H9 (cell line): Measurements from ENCODE around the gene IGFBP5. TPM values are rescaled to one million over a fixed set of nuclear protein-coding genes. Genes with fewer than 3 reads are reported as not detected.
A peak's percentile ranks its signal among the peaks of the same experiment; 100 is the strongest.

Experiments
- DNase-seq: peaks from one replicate; pipeline ENCODE4 v3.0.0-alpha.2; 2017
- H2AFZ ChIP-seq: one replicate; pipeline ENCODE4 v1.6.1; 2013; ENCODE audit warnings: mild to moderate bottlenecking, low read length, control low read depth, moderate library complexity
- H2AK5ac ChIP-seq: 2 replicates; pipeline ENCODE4 v1.6.1; 2013; ENCODE audit warnings: low read length, control low read depth, mixed read lengths; ENCODE audit not compliant: insufficient read length
- H2BK120ac ChIP-seq: one replicate; pipeline ENCODE4 v1.6.1; 2013; ENCODE audit warnings: low read depth, mild to moderate bottlenecking, low read length, control low read depth, inconsistent platforms; ENCODE audit not compliant: poor library complexity, severe bottlenecking
- H2BK12ac ChIP-seq: 2 replicates; pipeline ENCODE4 v1.6.1; 2013; ENCODE audit warnings: low read length, control low read depth, mixed read lengths, low read depth; ENCODE audit not compliant: insufficient read length
- H2BK15ac ChIP-seq: 2 replicates; pipeline ENCODE4 v1.6.1; 2013; ENCODE audit warnings: low read depth, low read length, control low read depth
- H2BK20ac ChIP-seq: one replicate; pipeline ENCODE4 v1.6.1; 2013; ENCODE audit warnings: low read depth, mild to moderate bottlenecking, low read length, control low read depth, inconsistent platforms; ENCODE audit not compliant: poor library complexity, severe bottlenecking
- H2BK5ac ChIP-seq: 2 replicates; pipeline ENCODE4 v1.6.1; 2013; ENCODE audit warnings: low read length, control low read depth, mixed read lengths; ENCODE audit not compliant: insufficient read length
- H3K14ac ChIP-seq: 2 replicates; pipeline ENCODE4 v1.6.1; 2013; ENCODE audit warnings: low read length, control low read depth; ENCODE audit not compliant: insufficient read depth
- H3K18ac ChIP-seq: 2 replicates; pipeline ENCODE4 v1.6.1; 2013; ENCODE audit warnings: low read depth, mild to moderate bottlenecking, mixed read lengths, low read length, control low read depth; ENCODE audit not compliant: insufficient read length
- H3K23ac ChIP-seq: 2 replicates; pipeline ENCODE4 v1.6.1; 2013; ENCODE audit warnings: low read length, control low read depth, mixed read lengths, low read depth; ENCODE audit not compliant: insufficient read length
- H3K23me2 ChIP-seq: 2 replicates; pipeline ENCODE4 v1.6.1; 2013; ENCODE audit warnings: low read depth, mild to moderate bottlenecking, mixed read lengths, low read length, control low read depth; ENCODE audit not compliant: insufficient read length, poor library complexity, severe bottlenecking
- H3K27ac ChIP-seq: 2 replicates; pipeline ENCODE4 v1.5.1; 2013; ENCODE audit warnings: low read length, control low read depth, mixed read lengths, low read depth; ENCODE audit not compliant: insufficient read length
- H3K27me3 ChIP-seq: 2 replicates; pipeline ENCODE4 v1.6.1; 2013; ENCODE audit warnings: low read length, control low read depth, inconsistent platforms; ENCODE audit not compliant: insufficient read depth
- H3K4ac ChIP-seq: 2 replicates; pipeline ENCODE4 v1.6.1; 2013; ENCODE audit warnings: low read depth, mild to moderate bottlenecking, control low read depth, inconsistent platforms, low read length, moderate library complexity
- H3K4me1 ChIP-seq: 2 replicates; pipeline ENCODE4 v1.6.1; 2013; ENCODE audit warnings: low read length, control low read depth, inconsistent platforms; ENCODE audit not compliant: insufficient read depth
- H3K4me2 ChIP-seq: 2 replicates; pipeline ENCODE4 v1.6.1; 2013; ENCODE audit warnings: low read length, control low read depth, mixed read lengths; ENCODE audit not compliant: insufficient read length, insufficient read depth
- H3K56ac ChIP-seq: 2 replicates; pipeline ENCODE4 v1.6.1; 2013; ENCODE audit warnings: low read depth, mild to moderate bottlenecking, mixed read lengths, low read length, control low read depth; ENCODE audit not compliant: insufficient read length
- H3K79me1 ChIP-seq: 2 replicates; pipeline ENCODE4 v1.6.1; 2013; ENCODE audit warnings: low read depth, mild to moderate bottlenecking, moderate library complexity, low read length, control low read depth, inconsistent platforms; ENCODE audit not compliant: insufficient read depth, poor library complexity, severe bottlenecking
- H3K79me2 ChIP-seq: 2 replicates; pipeline ENCODE4 v1.6.1; 2013; ENCODE audit warnings: low read length, control low read depth, inconsistent platforms; ENCODE audit not compliant: insufficient read depth
- H3K9ac ChIP-seq: 2 replicates; pipeline ENCODE4 v1.6.1; 2013; ENCODE audit warnings: low read length, control low read depth, mixed read lengths; ENCODE audit not compliant: insufficient read length; ENCODE audit errors: extremely low read depth
- H3K9me3 ChIP-seq: one replicate; pipeline ENCODE4 v1.6.1; 2013; ENCODE audit warnings: low read depth, low read length, inconsistent platforms; ENCODE audit not compliant: control insufficient read depth
- H3T11ph ChIP-seq: one replicate; pipeline ENCODE4 v1.6.1; 2013; ENCODE audit warnings: mild to moderate bottlenecking, low read length, control low read depth, inconsistent platforms
- H4K20me1 ChIP-seq: one replicate; pipeline ENCODE4 v1.6.1; 2013; ENCODE audit not compliant: control insufficient read depth, insufficient read length, insufficient read depth
- H4K5ac ChIP-seq: 2 replicates; pipeline ENCODE4 v1.6.1; 2013; ENCODE audit warnings: low read depth, mild to moderate bottlenecking, mixed read lengths, low read length, control low read depth; ENCODE audit not compliant: insufficient read length
- H4K8ac ChIP-seq: replicated peaks from 2 replicates; pipeline ENCODE4 v1.6.1; 2013; ENCODE audit warnings: low read length, control low read depth, mixed read lengths, low read depth; ENCODE audit not compliant: insufficient read length
- H4K91ac ChIP-seq: 2 replicates; pipeline ENCODE4 v1.6.1; 2013; ENCODE audit warnings: low read depth, mild to moderate bottlenecking, moderate library complexity, mixed read lengths, low read length, control low read depth; ENCODE audit not compliant: insufficient read length
- H3K27ac Mint-ChIP-seq, 3 experiments: 2 replicates in 2 of 3; 3 replicates in 1 of 3; pipeline ENCODE4 v1.8.0; 2020 to 2021; ENCODE audit warnings: mixed read lengths in 3 of 3, mild to moderate bottlenecking in 1 of 3, moderate library complexity in 1 of 3
- H3K27me3 Mint-ChIP-seq: 2 replicates; pipeline ENCODE4 v1.8.0; 2021; ENCODE audit warnings: low read depth, mild to moderate bottlenecking, moderate library complexity, mixed read lengths
- H3K36me3 Mint-ChIP-seq, 3 experiments: 2 replicates in 2 of 3; 3 replicates in 1 of 3; pipeline ENCODE4 v1.8.0; 2020 to 2021; ENCODE audit warnings: low read depth in 3 of 3, mixed read lengths in 3 of 3; ENCODE audit not compliant: insufficient read depth in 1 of 3
- H3K4me1 Mint-ChIP-seq, 2 experiments: 2 replicates each; pipeline ENCODE4 v1.8.0; 2020; ENCODE audit warnings: mixed read lengths in 2 of 2
- H3K4me3 Mint-ChIP-seq, 2 experiments: 2 replicates in 1 of 2; 3 replicates in 1 of 2; pipeline ENCODE4 v1.8.0; 2020 to 2021; ENCODE audit warnings: mild to moderate bottlenecking in 2 of 2, mixed read lengths in 2 of 2, moderate library complexity in 1 of 2
- H3K9me3 Mint-ChIP-seq, 2 experiments: 2 replicates in 1 of 2; 3 replicates in 1 of 2; pipeline ENCODE4 v1.8.0; 2020; ENCODE audit warnings: mild to moderate bottlenecking in 2 of 2, mixed read lengths in 2 of 2, moderate library complexity in 1 of 2
- CTCF ChIP-seq: fragments of 200-600 bp; sonication (generic); conservative IDR thresholded peaks from 3 replicates; pipeline ENCODE4 v1.8.0; 2021; ENCODE audit warnings: antibody characterized with exemption, mild to moderate bottlenecking
- WGBS: extraction: QIAGEN DNeasy Blood & Tissue Kit; methylation state at CpG from one replicate; pipeline ENCODE4 v1.1.7; 2013; ENCODE audit warnings: missing lambda C conversion rate, low lambda C conversion rate, mixed read lengths; ENCODE audit not compliant: insufficient read length; ENCODE audit errors: extremely low coverage; 5-methylcytosine and 5-hydroxymethylcytosine counted together
- total RNA-seq: library from RNA; stranded (reverse); gene quantifications from 2 replicates; pipeline ENCODE4 v1.2.1, GENCODE V29; 2021

IGFBP5 gene
- total RNA-seq, 1 experiment from 2014 or later, result 0.90 TPM

DNA sequence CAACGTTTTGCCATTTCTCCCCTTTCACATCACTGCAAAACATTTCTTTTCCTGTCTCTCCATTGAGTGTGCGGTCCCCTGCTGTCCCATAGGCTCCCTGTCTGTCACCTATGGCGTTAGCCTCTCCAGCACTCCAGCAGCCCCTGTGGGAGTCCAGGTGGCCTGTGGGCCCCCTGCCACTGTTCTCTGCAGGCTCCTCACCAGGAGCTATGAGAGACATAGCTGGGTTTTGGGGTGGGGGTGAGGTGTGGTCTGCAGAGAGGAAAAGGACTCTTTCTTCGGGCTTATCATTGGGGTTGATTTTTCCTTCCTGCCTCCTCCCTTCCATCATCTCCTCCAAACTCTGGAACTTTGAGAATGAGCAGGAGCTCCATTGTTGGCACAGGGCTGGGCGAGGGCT, 36.1 kb upstream of the IGFBP5 start:
- H4K8ac ChIP-seq, result no peak overlapping the region
- H2BK12ac ChIP-seq, result no peak overlapping the region
- H3K56ac ChIP-seq, result no peak overlapping the region
- peaks cover 3 to 4% of the 10 kb centered on the region in 2 experiments; a peak in 1 of 4 replicates for H3K4me1 Mint-ChIP-seq
- no peaks in the 10 kb centered on the region for H3K23me2 ChIP-seq
- H3T11ph ChIP-seq, result no peak overlapping the region
- H3K27ac ChIP-seq, result no peak overlapping the region
- H3K18ac ChIP-seq, result no peak overlapping the region
- H3K4me2 ChIP-seq, result no peak overlapping the region
- no peak overlapping the region for H2BK15ac ChIP-seq
- no peaks in the 10 kb centered on the region for H3K4me1 ChIP-seq
- no peak overlapping the region; a peak in 1 of 7 replicates for H3K27ac Mint-ChIP-seq
- H3K9me3 Mint-ChIP-seq, result no peaks in the 10 kb centered on the region
- H3K9ac ChIP-seq, result no peak overlapping the region
- no peak overlapping the region for H4K5ac ChIP-seq
- no peaks in the 10 kb centered on the region for H3K79me2 ChIP-seq
- H3K9me3 ChIP-seq, result no peaks in the 10 kb centered on the region
- no peak overlapping the region for H2BK5ac ChIP-seq
- no peaks in the 10 kb centered on the region; a peak in 1 of 7 replicates for H3K36me3 Mint-ChIP-seq
- no peaks in the 10 kb centered on the region for H4K20me1 ChIP-seq
- H3K14ac ChIP-seq, result no peak overlapping the region
- H3K4ac ChIP-seq, result no peak overlapping the region
- H2BK20ac ChIP-seq, result no peak overlapping the region
- no peak overlapping the region for H2BK120ac ChIP-seq
- no peak overlapping the region for H4K91ac ChIP-seq
- no peaks in the 10 kb centered on the region for H3K27me3 ChIP-seq
- peaks cover 4% of the 10 kb centered on the region for H3K27me3 Mint-ChIP-seq
- TF ChIP-seq CTCF, result no peak
- H2AK5ac ChIP-seq, result no peak overlapping the region
- peak; percentile 14 for DNase-seq
- no peaks in the 10 kb centered on the region for H3K79me1 ChIP-seq
- WGBS, result no CpG with 5 or more reads among the region's 5 CpGs
- no peak overlapping the region for H3K4me3 Mint-ChIP-seq
- no peak overlapping the region for H2AFZ ChIP-seq
- H3K23ac ChIP-seq, result no peak overlapping the region
